ENCODE measurements around the gene CORO2A.

The CORO2A gene, protein sequence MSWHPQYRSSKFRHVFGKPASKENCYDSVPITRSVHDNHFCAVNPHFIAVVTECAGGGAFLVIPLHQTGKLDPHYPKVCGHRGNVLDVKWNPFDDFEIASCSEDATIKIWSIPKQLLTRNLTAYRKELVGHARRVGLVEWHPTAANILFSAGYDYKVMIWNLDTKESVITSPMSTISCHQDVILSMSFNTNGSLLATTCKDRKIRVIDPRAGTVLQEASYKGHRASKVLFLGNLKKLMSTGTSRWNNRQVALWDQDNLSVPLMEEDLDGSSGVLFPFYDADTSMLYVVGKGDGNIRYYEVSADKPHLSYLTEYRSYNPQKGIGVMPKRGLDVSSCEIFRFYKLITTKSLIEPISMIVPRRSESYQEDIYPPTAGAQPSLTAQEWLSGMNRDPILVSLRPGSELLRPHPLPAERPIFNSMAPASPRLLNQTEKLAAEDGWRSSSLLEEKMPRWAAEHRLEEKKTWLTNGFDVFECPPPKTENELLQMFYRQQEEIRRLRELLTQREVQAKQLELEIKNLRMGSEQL

DNA sequence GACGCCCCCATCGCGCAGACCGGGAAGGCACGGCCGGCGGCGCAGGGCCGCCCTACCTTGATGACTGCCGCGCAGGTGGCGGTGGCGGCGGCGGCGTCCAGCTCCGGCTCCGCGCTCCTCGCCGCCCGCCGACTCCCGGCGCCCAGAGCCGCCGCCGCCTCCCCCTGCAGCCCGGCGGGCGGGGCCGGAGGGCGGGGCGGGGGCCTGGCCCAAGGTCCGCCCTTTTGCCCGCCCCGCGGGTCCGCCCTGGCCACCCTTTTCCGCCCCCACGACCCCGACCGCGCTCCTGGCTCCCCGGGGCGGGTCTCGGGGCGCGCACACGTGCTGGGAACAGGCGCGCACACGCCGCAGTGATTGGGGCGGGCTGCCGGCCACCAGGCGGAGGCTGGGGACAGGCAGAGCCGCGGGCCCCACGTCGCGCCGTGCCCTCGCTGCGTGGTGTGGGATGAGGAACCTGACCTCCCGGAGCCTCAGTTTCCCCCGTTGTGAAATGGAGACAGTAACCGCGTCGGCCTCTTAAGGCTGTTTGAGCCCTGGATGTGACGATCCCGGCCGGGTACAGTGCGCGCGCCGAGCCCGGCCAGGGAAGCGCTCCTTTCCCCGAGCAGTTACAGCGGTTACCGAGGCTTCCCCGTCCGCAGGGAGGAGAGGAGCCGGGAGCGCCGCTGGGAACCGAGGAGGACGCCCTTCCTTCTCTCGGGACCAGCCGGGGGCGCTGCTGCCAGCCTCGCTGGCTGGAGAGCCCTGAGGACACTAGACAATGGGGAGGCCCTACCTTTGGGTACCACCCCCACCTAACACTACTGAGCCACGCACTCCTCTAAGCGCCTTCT, at the start of gene CORO2A:
CORO2A (minus strand) TSS at position 135 of the 833 bp plus-strand sequence. CDS start 34,977 bp downstream, outside the sequence.
- H4K20me1 ChIP-seq (ENCODE audit: insufficient read depth, low read length), result no peaks in the 10 kb centered on the region
- H3K27ac ChIP-seq (ENCODE audit: low read length), result no peak within 1 kb of the TSS
- no peaks in the 10 kb centered on the region for H3K9me3 ChIP-seq (ENCODE audit: insufficient read depth, low read length)
- H3K4me2 ChIP-seq (ENCODE audit: low read length), result peak within 1 kb of the TSS; percentile 82
- H3K9ac ChIP-seq (ENCODE audit: low read length), result peak within 1 kb of the TSS; percentile 73
- H3K4me3 ChIP-seq (ENCODE audit: low read length), result peak within 1 kb of the TSS; percentile 86
- H2AFZ ChIP-seq (ENCODE audit: low read depth, low read length), result peak within 1 kb of the TSS; percentile 90
- H3K4me1 ChIP-seq (ENCODE audit: low read length), result peaks cover 12% of the 10 kb centered on the region
- TF ChIP-seq, protein P1, sequence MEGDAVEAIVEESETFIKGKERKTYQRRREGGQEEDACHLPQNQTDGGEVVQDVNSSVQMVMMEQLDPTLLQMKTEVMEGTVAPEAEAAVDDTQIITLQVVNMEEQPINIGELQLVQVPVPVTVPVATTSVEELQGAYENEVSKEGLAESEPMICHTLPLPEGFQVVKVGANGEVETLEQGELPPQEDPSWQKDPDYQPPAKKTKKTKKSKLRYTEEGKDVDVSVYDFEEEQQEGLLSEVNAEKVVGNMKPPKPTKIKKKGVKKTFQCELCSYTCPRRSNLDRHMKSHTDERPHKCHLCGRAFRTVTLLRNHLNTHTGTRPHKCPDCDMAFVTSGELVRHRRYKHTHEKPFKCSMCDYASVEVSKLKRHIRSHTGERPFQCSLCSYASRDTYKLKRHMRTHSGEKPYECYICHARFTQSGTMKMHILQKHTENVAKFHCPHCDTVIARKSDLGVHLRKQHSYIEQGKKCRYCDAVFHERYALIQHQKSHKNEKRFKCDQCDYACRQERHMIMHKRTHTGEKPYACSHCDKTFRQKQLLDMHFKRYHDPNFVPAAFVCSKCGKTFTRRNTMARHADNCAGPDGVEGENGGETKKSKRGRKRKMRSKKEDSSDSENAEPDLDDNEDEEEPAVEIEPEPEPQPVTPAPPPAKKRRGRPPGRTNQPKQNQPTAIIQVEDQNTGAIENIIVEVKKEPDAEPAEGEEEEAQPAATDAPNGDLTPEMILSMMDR (IDR thresholded peaks at IDR 0.05; ENCODE audit: low read depth, low read length), result peak; percentile 46
- TF ChIP-seq EZH2phosphoT487 (IDR thresholded peaks at IDR 0.05; ENCODE audit: low read depth), result no peak
- peaks cover 21% of the 10 kb centered on the region for H3K27me3 ChIP-seq (ENCODE audit: low read depth, low read length)
- no peaks in the 10 kb centered on the region for H3K36me3 ChIP-seq (replicated peaks; ENCODE audit: low read depth, low read length)
- no peaks in the 10 kb centered on the region for H3K79me2 ChIP-seq (ENCODE audit: low read length)

DNA sequence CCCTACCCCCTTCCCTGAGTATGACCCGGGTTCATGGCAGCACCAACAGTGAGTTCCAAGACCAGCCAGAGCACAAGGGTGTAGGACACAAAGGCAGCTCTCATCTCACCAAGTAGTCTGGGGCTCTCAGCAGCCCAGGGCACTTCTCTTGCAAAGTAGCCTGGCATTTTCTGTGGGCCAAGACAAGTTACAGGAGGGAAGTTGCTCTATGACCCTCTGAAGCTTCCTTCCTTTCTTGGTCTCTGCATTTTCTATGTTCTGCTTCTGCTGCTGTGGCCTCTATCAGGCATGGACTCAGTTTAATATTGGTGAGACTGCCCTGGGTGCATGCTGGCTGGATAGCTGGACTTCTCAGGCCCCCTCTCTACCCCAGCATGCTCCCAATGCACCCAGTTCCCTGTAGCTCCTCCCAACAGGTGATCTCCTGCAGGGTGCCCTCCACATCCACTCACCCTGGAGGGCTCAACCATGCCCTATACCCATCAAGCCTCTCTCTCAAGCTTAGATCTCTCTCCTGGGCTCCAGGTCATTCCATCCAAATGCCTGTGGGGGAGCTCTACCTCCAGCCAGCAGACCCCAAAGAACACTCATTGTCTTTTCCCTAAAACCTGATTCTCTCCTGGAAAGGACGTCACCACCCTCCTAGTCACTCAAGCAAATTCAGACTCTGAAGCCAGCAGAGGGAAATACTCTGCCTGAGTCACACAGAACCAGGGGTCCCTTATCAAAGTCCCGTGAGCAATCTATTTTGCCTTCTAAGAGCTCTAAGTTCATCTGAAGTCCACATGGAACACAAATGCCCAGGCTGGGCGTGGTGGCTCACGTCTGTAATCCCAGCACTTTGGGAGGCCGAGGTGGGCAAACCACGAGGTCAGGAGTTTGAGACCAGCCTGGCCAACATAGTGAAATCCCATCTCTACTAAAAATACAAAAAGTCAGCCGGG, 49.2 kb upstream of the CORO2A start:
- H3K79me2 ChIP-seq (ENCODE audit: low read length), result no peaks in the 10 kb centered on the region
- no peak overlapping the region for H3K4me3 ChIP-seq (ENCODE audit: low read length)
- no peak for TF ChIP-seq EZH2phosphoT487 (IDR thresholded peaks at IDR 0.05; ENCODE audit: low read depth)
- TF ChIP-seq, protein P1 (IDR thresholded peaks at IDR 0.05; ENCODE audit: low read depth, low read length), result no peak
- no peaks in the 10 kb centered on the region for H3K9me3 ChIP-seq (ENCODE audit: insufficient read depth, low read length)
- H3K27ac ChIP-seq (ENCODE audit: low read length), result no peak overlapping the region
- H3K4me2 ChIP-seq (ENCODE audit: low read length), result no peak overlapping the region
- no peaks in the 10 kb centered on the region for H3K36me3 ChIP-seq (replicated peaks; ENCODE audit: low read depth, low read length)
- H3K27me3 ChIP-seq (ENCODE audit: low read depth, low read length), result no peaks in the 10 kb centered on the region
- no peak overlapping the region for H2AFZ ChIP-seq (ENCODE audit: low read depth, low read length)
- H4K20me1 ChIP-seq (ENCODE audit: insufficient read depth, low read length), result no peaks in the 10 kb centered on the region
- H3K9ac ChIP-seq (ENCODE audit: low read length), result no peak overlapping the region
- H3K4me1 ChIP-seq (ENCODE audit: low read length), result no peaks in the 10 kb centered on the region

DNA sequence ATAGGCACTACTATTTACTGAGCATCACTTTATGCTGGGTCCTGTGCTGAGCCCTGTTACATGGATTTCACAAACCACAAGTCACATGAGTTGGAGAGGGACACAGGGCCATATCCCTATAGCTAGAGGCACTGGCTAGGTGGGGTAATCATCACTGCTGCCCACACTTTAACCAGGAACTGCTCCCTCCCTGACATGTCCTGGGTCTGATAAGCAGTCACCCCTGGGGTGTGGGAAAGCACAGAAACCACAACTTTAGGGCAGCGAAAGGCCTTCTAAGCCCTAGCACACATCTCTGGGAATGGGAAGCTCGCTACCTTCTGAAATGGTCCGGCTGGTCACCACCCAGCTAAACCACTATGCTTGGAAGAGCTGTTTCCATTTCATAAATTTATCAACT, 48.0 kb upstream of the CORO2A start:
- H3K9me3 ChIP-seq (ENCODE audit: insufficient read depth, low read length), result no peaks in the 10 kb centered on the region
- no peak overlapping the region for H3K4me2 ChIP-seq (ENCODE audit: low read length)
- no peak overlapping the region for H3K4me3 ChIP-seq (ENCODE audit: low read length)
- no peaks in the 10 kb centered on the region for H3K36me3 ChIP-seq (replicated peaks; ENCODE audit: low read depth, low read length)
- no peak overlapping the region for H2AFZ ChIP-seq (ENCODE audit: low read depth, low read length)
- no peaks in the 10 kb centered on the region for H3K4me1 ChIP-seq (ENCODE audit: low read length)
- H4K20me1 ChIP-seq (ENCODE audit: insufficient read depth, low read length), result no peaks in the 10 kb centered on the region
- H3K27me3 ChIP-seq (ENCODE audit: low read depth, low read length), result no peaks in the 10 kb centered on the region
- no peaks in the 10 kb centered on the region for H3K79me2 ChIP-seq (ENCODE audit: low read length)
- H3K9ac ChIP-seq (ENCODE audit: low read length), result no peak overlapping the region
- H3K27ac ChIP-seq (ENCODE audit: low read length), result no peak overlapping the region
- TF ChIP-seq EZH2phosphoT487 (IDR thresholded peaks at IDR 0.05; ENCODE audit: low read depth), result no peak
- TF ChIP-seq, protein P1 (IDR thresholded peaks at IDR 0.05; ENCODE audit: low read depth, low read length), result no peak

Data from OCI-LY3 (cell line).